Measurements from ENCODE around the gene PTPRG.

DNA sequence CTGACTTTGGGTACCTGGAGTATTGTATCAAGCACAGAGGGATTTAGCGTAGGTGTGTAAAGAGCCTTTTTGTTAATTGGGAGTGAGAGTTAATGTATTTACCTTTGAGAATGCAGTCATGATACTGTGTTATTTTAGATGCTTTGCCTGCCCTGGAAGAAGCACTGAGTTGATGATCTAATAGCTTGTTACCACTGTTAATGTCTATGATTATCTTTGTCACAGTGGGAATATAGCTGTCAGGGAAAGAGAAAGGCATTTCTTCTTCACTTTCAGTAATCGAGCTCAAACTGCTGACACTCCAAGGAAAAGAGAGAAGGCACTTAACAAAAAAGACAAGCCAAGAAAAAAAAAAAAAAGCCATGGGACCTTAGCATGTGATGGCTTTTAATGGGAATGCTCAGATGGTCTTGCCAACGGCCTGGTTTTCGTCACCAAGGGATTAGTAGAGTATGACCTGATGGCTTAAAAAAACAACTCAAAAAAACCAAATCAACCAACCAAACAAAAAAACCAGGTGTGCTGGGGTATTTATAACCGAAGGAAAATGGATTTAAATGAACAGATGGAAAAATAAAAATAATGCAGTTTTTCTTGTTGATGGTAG is 387.4 kb downstream of the PTPRG start:
- no peak for TF ChIP-seq POLR2A (IDR thresholded peaks at IDR 0.05)
- TF ChIP-seq, protein P1, sequence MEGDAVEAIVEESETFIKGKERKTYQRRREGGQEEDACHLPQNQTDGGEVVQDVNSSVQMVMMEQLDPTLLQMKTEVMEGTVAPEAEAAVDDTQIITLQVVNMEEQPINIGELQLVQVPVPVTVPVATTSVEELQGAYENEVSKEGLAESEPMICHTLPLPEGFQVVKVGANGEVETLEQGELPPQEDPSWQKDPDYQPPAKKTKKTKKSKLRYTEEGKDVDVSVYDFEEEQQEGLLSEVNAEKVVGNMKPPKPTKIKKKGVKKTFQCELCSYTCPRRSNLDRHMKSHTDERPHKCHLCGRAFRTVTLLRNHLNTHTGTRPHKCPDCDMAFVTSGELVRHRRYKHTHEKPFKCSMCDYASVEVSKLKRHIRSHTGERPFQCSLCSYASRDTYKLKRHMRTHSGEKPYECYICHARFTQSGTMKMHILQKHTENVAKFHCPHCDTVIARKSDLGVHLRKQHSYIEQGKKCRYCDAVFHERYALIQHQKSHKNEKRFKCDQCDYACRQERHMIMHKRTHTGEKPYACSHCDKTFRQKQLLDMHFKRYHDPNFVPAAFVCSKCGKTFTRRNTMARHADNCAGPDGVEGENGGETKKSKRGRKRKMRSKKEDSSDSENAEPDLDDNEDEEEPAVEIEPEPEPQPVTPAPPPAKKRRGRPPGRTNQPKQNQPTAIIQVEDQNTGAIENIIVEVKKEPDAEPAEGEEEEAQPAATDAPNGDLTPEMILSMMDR (IDR thresholded peaks at IDR 0.05), result no peak
